Measurements from ENCODE around the gene DYNC1I1.

The DYNC1I1 gene

GRCh38 chr7:95793658-95794057 lies 21.3 kb downstream of the DYNC1I1 start:
- no peak for DNase-seq

GRCh38 chr7:95794917-95795515 lies 22.7 kb downstream of the DYNC1I1 start:
- peak; percentile 14 for DNase-seq

GRCh38 chr7:95796617-95797016 lies 24.3 kb downstream of the DYNC1I1 start:
- DNase-seq: no peak

GRCh38 chr7:95798401-95798930 lies 26.1 kb downstream of the DYNC1I1 start:
- DNase-seq: no peak

- DNase-seq: no peak
Observed at GRCh38 chr7:95800787-95801186, 28.4 kb downstream of the DYNC1I1 start.

- no peak for DNase-seq
Observed at GRCh38 chr7:95802270-95802669, 29.9 kb downstream of the DYNC1I1 start.

- no peak for DNase-seq
Observed at GRCh38 chr7:95804052-95804451, 31.7 kb downstream of the DYNC1I1 start.

- no peak for DNase-seq
Observed at GRCh38 chr7:95805909-95806308, 33.6 kb downstream of the DYNC1I1 start.

GRCh38 chr7:95808396-95808795 lies 36.0 kb downstream of the DYNC1I1 start:
- DNase-seq: no peak

- DNase-seq: peak; percentile 18
Observed at GRCh38 chr7:95811846-95812445, 39.6 kb downstream of the DYNC1I1 start.

GRCh38 chr7:95814721-95815120 lies 42.4 kb downstream of the DYNC1I1 start:
- no peak for DNase-seq

- DNase-seq: no peak
Observed at GRCh38 chr7:95817866-95818640, 45.7 kb downstream of the DYNC1I1 start.

GRCh38 chr7:95820778-95821177 lies 48.4 kb downstream of the DYNC1I1 start:
- DNase-seq: no peak

GRCh38 chr7:95822717-95823116 lies 50.4 kb downstream of the DYNC1I1 start:
- DNase-seq: no peak

- DNase-seq: no peak
Observed at GRCh38 chr7:95824616-95825015, 52.3 kb downstream of the DYNC1I1 start.

GRCh38 chr7:95828824-95829790 lies 56.8 kb downstream of the DYNC1I1 start:
- no peak for DNase-seq

GRCh38 chr7:95840953-95841950 lies 68.9 kb downstream of the DYNC1I1 start:
- DNase-seq: no peak

- no peak for DNase-seq
Observed at GRCh38 chr7:95843286-95843685, 70.9 kb downstream of the DYNC1I1 start.

GRCh38 chr7:95845007-95845406 lies 72.7 kb downstream of the DYNC1I1 start:
- no peak for DNase-seq

- no peak for DNase-seq
Observed at GRCh38 chr7:95847061-95847460, 74.7 kb downstream of the DYNC1I1 start.

GRCh38 chr7:95859429-95859828 lies 87.1 kb downstream of the DYNC1I1 start:
- peak; percentile 73 for DNase-seq

Data from fibroblast of skin of right biceps (primary cell).